ENCODE results near the gene RHOBTB1.
"Not testable (repeated sequence)": the region's sequence is repeated elsewhere in the genome, so short reads cannot be mapped to it uniquely, and the experiment has no call there.

Gene RHOBTB1

DNA sequence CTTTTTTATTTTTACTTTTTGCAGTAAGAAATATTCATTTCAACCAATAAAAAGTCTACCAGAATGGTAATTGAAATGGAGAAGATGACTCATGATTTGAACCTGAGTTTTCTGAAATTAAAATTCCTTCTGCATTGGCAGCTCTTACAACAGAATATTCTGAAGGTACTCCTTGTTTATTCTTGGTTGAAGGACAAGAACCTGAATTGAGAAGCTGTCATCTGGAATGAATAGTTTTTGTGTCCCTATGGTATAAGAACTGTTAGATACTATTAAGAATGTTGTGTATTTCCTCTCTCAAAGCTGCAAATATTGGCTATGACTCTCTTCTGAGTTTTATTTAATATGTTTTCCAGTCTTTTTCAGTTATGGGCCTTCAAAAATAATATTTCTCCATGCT lies 109.6 kb downstream of the RHOBTB1 start:
- TF ChIP-seq, protein P1, sequence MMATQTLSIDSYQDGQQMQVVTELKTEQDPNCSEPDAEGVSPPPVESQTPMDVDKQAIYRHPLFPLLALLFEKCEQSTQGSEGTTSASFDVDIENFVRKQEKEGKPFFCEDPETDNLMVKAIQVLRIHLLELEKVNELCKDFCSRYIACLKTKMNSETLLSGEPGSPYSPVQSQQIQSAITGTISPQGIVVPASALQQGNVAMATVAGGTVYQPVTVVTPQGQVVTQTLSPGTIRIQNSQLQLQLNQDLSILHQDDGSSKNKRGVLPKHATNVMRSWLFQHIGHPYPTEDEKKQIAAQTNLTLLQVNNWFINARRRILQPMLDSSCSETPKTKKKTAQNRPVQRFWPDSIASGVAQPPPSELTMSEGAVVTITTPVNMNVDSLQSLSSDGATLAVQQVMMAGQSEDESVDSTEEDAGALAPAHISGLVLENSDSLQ (IDR thresholded peaks at IDR 0.05), result no peak
- no peak for TF ChIP-seq NFRKB (IDR thresholded peaks at IDR 0.05)
- no peak for TF ChIP-seq FOXK2 (IDR thresholded peaks at IDR 0.05)
- no peak for TF ChIP-seq BHLHE40 (IDR thresholded peaks at IDR 0.05; ENCODE audit: borderline replicate concordance)
- TF ChIP-seq FOXA1 (IDR thresholded peaks at IDR 0.05), result no peak
- TF ChIP-seq TARDBP (IDR thresholded peaks at IDR 0.05), result no peak
- POLR2A ChIA-PET, result no interaction called here
- CTCF ChIA-PET, result no interaction called here
- no peak for DNase-seq (ENCODE audit: extremely low spot score)

DNA sequence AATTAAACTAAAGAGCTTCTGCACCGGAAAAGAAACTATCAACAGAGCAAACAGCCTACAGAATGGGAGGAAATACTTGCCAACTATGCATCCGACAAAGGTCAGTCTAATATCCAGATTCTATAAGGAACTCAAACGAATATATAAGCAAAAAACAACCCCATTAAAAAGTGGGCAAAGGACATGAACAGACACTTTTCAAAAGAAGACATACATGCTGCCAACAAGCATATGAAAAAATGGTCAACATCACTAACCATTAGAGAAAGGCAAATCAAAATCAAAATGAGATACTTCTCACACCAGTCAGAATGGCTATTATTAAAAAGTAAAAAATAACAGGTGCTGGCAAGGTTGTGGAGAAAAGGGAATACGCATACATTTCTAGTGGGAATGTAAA lies 111.8 kb downstream of the RHOBTB1 start:
- CTCF ChIA-PET, result interaction anchor here (0.5 kb wide), 1 partner anchor 201 kb away, joined by 3 read pairs; no protein-coding TSS in a partner anchor
- DNase-seq (ENCODE audit: extremely low spot score); POLR2A ChIA-PET: not testable (repeated sequence)

DNA sequence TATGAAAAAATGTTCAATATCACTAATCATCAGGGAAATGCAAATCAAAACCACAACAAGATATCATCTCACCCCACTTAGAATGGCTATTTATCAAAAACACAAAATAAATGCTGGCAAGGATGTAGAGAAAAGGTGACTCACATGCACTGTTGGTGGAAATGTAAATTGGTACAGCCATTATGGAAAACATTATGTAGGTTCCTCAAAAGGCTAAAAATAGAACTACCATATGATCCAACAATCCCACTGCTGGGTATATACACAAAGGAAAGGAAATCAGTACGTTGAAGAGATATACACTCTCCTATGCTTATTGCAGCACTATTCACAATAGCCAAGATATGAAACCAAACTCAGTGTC lies 115.5 kb downstream of the RHOBTB1 start:
- DNase-seq (ENCODE audit: extremely low spot score), result no peak
- CTCF ChIA-PET, result no interaction called here
- POLR2A ChIA-PET, result no interaction called here

DNA sequence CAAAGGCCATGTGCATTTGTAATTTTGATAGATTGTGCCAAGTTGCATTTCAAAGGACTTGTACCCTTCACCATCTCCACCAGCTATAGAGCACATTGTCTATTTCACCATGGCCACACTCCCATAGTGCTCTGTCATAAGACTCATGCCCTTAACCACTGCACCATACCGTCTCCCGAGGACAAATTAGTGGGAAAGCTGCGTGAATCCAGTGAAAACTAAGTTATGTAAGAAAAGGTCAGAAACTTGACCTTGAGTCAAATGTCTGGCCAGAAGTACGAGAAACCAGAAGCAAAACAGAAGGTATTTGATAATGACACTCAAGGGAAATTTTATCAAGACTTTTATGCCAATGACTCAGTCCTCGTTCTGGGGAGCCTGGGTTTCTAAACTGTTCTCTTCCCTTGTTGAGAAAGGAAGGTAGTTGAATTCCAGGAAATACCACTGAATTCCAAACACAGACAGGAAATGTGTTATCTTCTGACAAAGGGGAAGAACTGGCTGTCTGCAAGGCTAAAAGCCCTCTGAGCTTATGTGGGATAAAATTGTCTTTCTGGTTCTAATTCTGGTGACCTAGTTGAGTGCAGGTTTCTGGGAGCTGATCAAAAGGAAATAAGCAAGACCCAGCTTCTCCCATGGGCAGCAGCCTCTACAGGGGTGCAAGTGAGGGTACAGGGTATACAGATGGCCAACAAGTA lies 116.0 kb downstream of the RHOBTB1 start:
- TF ChIP-seq NFRKB (IDR thresholded peaks at IDR 0.05) (no peak), LEF1 (IDR thresholded peaks at IDR 0.05; ENCODE audit: borderline replicate concordance) (no peak), SP1 (IDR thresholded peaks at IDR 0.05) (no peak), TARDBP (IDR thresholded peaks at IDR 0.05) (no peak), FOXA1 (IDR thresholded peaks at IDR 0.05) (no peak), HDGF (IDR thresholded peaks at IDR 0.05; ENCODE audit: borderline replicate concordance) (no peak), FOXM1 (IDR thresholded peaks at IDR 0.05; ENCODE audit: borderline replicate concordance) (no peak), ARNT (IDR thresholded peaks at IDR 0.05) (no peak), ELF4 (IDR thresholded peaks at IDR 0.05) (no peak), CTBP1 (IDR thresholded peaks at IDR 0.05; ENCODE audit: borderline replicate concordance) (no peak), ZNF384 (IDR thresholded peaks at IDR 0.05) (no peak), L3MBTL2 (conservative IDR thresholded peaks at IDR 0.05) (no peak), SUZ12 (IDR thresholded peaks at IDR 0.05) (no peak), FOXK2 (IDR thresholded peaks at IDR 0.05) (no peak), BHLHE40 (IDR thresholded peaks at IDR 0.05; ENCODE audit: borderline replicate concordance) (no peak)
- TF ChIP-seq, protein P1 (IDR thresholded peaks at IDR 0.05), result no peak
- no peak for DNase-seq (ENCODE audit: extremely low spot score)
- ChIA-PET CTCF (interaction anchor here (0.6 kb wide), 1 partner anchor 779 kb away, joined by 3 read pairs; no protein-coding TSS in a partner anchor), POLR2A (no interaction called here)

More for the DNA sequence above, 115.5 kb downstream of the RHOBTB1 start:
- no peak for TF ChIP-seq SUZ12 (IDR thresholded peaks at IDR 0.05)
- no peak for TF ChIP-seq CTBP1 (IDR thresholded peaks at IDR 0.05; ENCODE audit: borderline replicate concordance)
- TF ChIP-seq, protein P1 (IDR thresholded peaks at IDR 0.05), result no peak
- TF ChIP-seq TARDBP (IDR thresholded peaks at IDR 0.05), result no peak
- TF ChIP-seq ARNT (IDR thresholded peaks at IDR 0.05), result no peak
- TF ChIP-seq LEF1 (IDR thresholded peaks at IDR 0.05; ENCODE audit: borderline replicate concordance), result no peak
- no peak for TF ChIP-seq NFRKB (IDR thresholded peaks at IDR 0.05)
- no peak for TF ChIP-seq FOXA1 (IDR thresholded peaks at IDR 0.05)
- TF ChIP-seq BHLHE40 (IDR thresholded peaks at IDR 0.05; ENCODE audit: borderline replicate concordance), result no peak
- TF ChIP-seq L3MBTL2 (conservative IDR thresholded peaks at IDR 0.05), result no peak
- TF ChIP-seq FOXM1 (IDR thresholded peaks at IDR 0.05; ENCODE audit: borderline replicate concordance), result no peak
- TF ChIP-seq SP1 (IDR thresholded peaks at IDR 0.05), result no peak
- no peak for TF ChIP-seq HDGF (IDR thresholded peaks at IDR 0.05; ENCODE audit: borderline replicate concordance)
- TF ChIP-seq ZNF384 (IDR thresholded peaks at IDR 0.05), result no peak
- TF ChIP-seq ELF4 (IDR thresholded peaks at IDR 0.05), result no peak
- TF ChIP-seq FOXK2 (IDR thresholded peaks at IDR 0.05), result no peak

DNA sequence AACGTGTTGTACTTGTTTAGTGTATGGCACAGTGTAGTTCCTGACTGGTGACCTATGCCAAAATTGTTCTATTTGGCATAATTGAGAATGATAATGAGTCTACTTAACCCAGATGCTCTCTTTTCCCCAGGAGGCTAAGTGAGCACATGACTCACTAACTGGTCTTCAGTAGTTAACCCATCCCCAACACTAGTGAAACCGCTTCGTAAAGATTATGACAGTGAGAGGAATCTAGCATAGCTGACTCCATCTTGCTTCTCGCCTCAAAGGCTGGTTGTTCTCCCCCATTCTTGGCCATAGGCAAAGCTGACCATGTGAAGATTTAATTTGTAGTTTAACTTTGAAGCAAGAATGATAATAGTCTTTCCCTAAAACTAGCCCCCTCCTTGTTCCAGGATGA lies 118.5 kb downstream of the RHOBTB1 start:
- POLR2A ChIA-PET, result interaction anchor here (1.2 kb wide), 1 partner anchor 118 kb away, joined by 3 read pairs; no protein-coding TSS in a partner anchor
- CTCF ChIA-PET, result no interaction called here
- TF ChIP-seq FOXM1 (IDR thresholded peaks at IDR 0.05; ENCODE audit: borderline replicate concordance) (no peak), HDGF (IDR thresholded peaks at IDR 0.05; ENCODE audit: borderline replicate concordance) (no peak), FOXK2 (IDR thresholded peaks at IDR 0.05) (no peak), BHLHE40 (IDR thresholded peaks at IDR 0.05; ENCODE audit: borderline replicate concordance) (no peak)
- DNase-seq (ENCODE audit: extremely low spot score), result no peak

DNA sequence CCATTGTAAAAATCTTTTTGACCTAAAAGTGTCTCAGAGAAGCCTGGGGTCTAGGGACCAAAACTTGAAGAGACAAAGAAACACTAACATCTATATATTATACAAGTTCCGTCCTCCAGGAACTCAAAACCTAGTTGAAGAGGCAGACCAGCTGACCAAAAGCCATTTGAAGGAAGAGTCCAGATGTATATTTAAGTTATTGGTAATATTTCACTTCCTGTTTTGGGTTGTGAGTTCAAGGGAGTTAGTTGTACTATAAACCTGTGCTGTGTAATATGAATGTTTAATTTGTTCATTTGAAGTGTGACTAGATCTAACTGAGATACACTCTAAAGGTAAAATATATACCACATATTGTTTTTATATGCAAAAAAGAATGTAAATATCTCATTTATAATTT lies 120.7 kb downstream of the RHOBTB1 start:
- no peak for TF ChIP-seq LEF1 (IDR thresholded peaks at IDR 0.05; ENCODE audit: borderline replicate concordance)
- no peak for TF ChIP-seq TARDBP (IDR thresholded peaks at IDR 0.05)
- no peak for TF ChIP-seq NFRKB (IDR thresholded peaks at IDR 0.05)
- TF ChIP-seq HDGF (IDR thresholded peaks at IDR 0.05; ENCODE audit: borderline replicate concordance), result no peak
- TF ChIP-seq CTBP1 (IDR thresholded peaks at IDR 0.05; ENCODE audit: borderline replicate concordance), result no peak
- no peak for TF ChIP-seq FOXM1 (IDR thresholded peaks at IDR 0.05; ENCODE audit: borderline replicate concordance)
- no peak for TF ChIP-seq ELF4 (IDR thresholded peaks at IDR 0.05)
- no peak for TF ChIP-seq SP1 (IDR thresholded peaks at IDR 0.05)
- TF ChIP-seq SUZ12 (IDR thresholded peaks at IDR 0.05), result no peak
- TF ChIP-seq FOXK2 (IDR thresholded peaks at IDR 0.05), result no peak
- TF ChIP-seq L3MBTL2 (conservative IDR thresholded peaks at IDR 0.05), result no peak
- TF ChIP-seq ZNF384 (IDR thresholded peaks at IDR 0.05), result no peak
- no peak for TF ChIP-seq ARNT (IDR thresholded peaks at IDR 0.05)
- no peak for TF ChIP-seq FOXA1 (IDR thresholded peaks at IDR 0.05)
- POLR2A ChIA-PET, result no interaction called here
- CTCF ChIA-PET, result no interaction called here

More for the DNA sequence above, 120.7 kb downstream of the RHOBTB1 start:
- DNase-seq (ENCODE audit: extremely low spot score), result no peak
